Measurements from ENCODE around the gene AWAT2. TPM values are rescaled to one million over a fixed set of nuclear protein-coding genes. Genes with fewer than 3 reads are reported as not detected.

Gene AWAT2, protein sequence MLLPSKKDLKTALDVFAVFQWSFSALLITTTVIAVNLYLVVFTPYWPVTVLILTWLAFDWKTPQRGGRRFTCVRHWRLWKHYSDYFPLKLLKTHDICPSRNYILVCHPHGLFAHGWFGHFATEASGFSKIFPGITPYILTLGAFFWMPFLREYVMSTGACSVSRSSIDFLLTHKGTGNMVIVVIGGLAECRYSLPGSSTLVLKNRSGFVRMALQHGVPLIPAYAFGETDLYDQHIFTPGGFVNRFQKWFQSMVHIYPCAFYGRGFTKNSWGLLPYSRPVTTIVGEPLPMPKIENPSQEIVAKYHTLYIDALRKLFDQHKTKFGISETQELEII
- 0.07 and 0.13 TPM in 2 replicates for total RNA-seq

DNA sequence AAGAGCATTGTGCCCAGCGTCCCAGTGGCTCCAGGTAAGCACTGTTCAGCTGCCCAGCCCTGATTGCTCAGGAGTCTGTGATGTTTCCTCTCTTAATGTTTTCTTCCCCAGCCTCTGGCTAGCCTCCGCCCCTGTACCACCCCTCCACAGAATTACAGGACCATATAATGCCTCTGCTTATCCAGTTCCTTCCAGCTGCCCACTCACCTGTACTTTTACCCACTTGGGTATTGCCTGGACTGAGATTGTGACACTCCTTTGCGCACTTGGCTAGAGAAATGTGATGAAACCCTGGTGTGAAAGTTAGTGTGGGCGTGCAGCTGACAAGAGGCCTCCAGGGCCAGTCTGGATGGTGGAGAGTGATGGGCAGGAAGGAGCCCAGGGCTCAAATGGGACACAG is at the start of gene AWAT2:
Gene AWAT2, minus strand, starts transcription at position 14 of the 400 bp plus-strand sequence. Its CDS starts 6 bp downstream, at position 8.

DNA sequence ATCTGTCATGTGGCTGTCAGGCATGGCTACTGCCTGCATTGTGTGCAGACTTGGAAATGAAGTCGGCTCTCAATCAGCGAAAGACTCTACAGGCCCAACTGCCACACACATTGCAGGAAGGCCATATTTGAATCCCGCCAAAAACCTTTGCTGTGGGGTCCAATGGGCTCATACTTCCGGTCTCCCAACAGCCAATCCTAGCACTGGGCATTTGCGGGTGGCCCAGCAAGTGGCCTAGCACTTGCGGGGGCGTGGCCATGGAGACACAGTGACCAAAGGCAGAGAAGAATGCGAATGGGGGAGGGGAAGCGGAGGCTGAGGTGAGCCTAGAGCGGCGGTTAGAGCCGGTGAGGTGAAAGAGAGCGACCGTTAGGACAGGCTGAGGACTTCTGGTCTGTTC is 12.3 kb upstream of the AWAT2 start, which contains the start of gene OTUD6A:
Gene OTUD6A, plus strand, starts transcription at position 382 of the 400 bp plus-strand sequence. CDS start 68 bp downstream, outside the sequence.

Small RNAs within 50 kb of the gene (small RNA-seq; reads per million reads assigned to genes)
- gene MIR676 = 0.28 reads per million

Other genes with a start within 250 kb of the AWAT2 start
- not detected in 2 replicates for gene OTUD6A, start 12.5 kb upstream of the AWAT2 start, total RNA-seq
- 56.7 and 77.5 TPM in 2 replicates for gene IGBP1, start 83.5 kb upstream of the AWAT2 start, total RNA-seq
- gene DGAT2L6, start 127.5 kb upstream of the AWAT2 start, total RNA-seq = not detected in 2 replicates
- not detected in 2 replicates for gene AWAT1, start 184.7 kb upstream of the AWAT2 start, total RNA-seq
- 0.13 TPM in 1 of 2 replicates, not detected in the other for gene P2RY4, start 210.3 kb upstream of the AWAT2 start, total RNA-seq
- gene ARR3, start 218.4 kb upstream of the AWAT2 start, total RNA-seq = not detected in 2 replicates
- gene RAB41, start 232.2 kb upstream of the AWAT2 start, total RNA-seq = not detected in 2 replicates
- gene PDZD11, start 240.0 kb upstream of the AWAT2 start, total RNA-seq = 43.0 and 44.9 TPM in 2 replicates
- 31.4 and 39.1 TPM in 2 replicates for gene KIF4A, start 240.2 kb upstream of the AWAT2 start, total RNA-seq

Measured in thoracic aorta endothelial cell (primary cell).